Measurements from ENCODE around the gene ARSK.
A peak's percentile ranks its signal among the peaks of the same experiment; 100 is the strongest.

ARSK gene

GRCh38 chr5:95554331-95554646, 612 bp upstream of the ARSK start (continued):
- TF ChIP-seq HOXC10 (CRISPR knock-in tag; IDR thresholded peaks at IDR 0.05) (no peak), ZNF621 (tag by site-specific recombination; IDR thresholded peaks at IDR 0.05) (no peak), ZSCAN30 (tag by site-specific recombination; IDR thresholded peaks at IDR 0.05) (no peak), ZNF132 (tag by site-specific recombination; IDR thresholded peaks at IDR 0.05; ENCODE audit: borderline replicate concordance) (no peak), ZNF701 (tag by site-specific recombination; IDR thresholded peaks at IDR 0.05) (no peak), RBAK (tag by site-specific recombination; IDR thresholded peaks at IDR 0.05) (no peak), GLIS1 (tag by site-specific recombination; IDR thresholded peaks at IDR 0.05) (peak; percentile 94; the same call in 1 of the 2 replicates), GLI4 (tag by site-specific recombination; IDR thresholded peaks at IDR 0.05) (no peak), ZNF623 (tag by site-specific recombination; IDR thresholded peaks at IDR 0.05) (no peak), ZIC2 (tag by site-specific recombination; IDR thresholded peaks at IDR 0.05) (peak; percentile 44; the same call in 1 of the 2 replicates), REST (tag by site-specific recombination; IDR thresholded peaks at IDR 0.05) (no peak), ZFP37 (tag by site-specific recombination; IDR thresholded peaks at IDR 0.05) (0 out of 2 replicates have a peak, but pooled peaks have one; percentile 14)

- no peak for TF ChIP-seq ZNF571 (tag by site-specific recombination; IDR thresholded peaks at IDR 0.05)
- no peak for TF ChIP-seq KLF7 (tag by site-specific recombination; IDR thresholded peaks at IDR 0.05; ENCODE audit: borderline replicate concordance)
- TF ChIP-seq ZNF660 (tag by site-specific recombination; IDR thresholded peaks at IDR 0.05): 0 out of 2 replicates have a peak, but pooled peaks have one; percentile 1
- no peak for TF ChIP-seq ZNF404 (tag by site-specific recombination; IDR thresholded peaks at IDR 0.05)
- TF ChIP-seq ZNF704 (tag by site-specific recombination; IDR thresholded peaks at IDR 0.05): no peak
- no peak for TF ChIP-seq ZNF747 (tag by site-specific recombination; IDR thresholded peaks at IDR 0.05)
- 0 out of 2 replicates have a peak, but pooled peaks have one; percentile 9 for TF ChIP-seq ZFP37 (tag by site-specific recombination; IDR thresholded peaks at IDR 0.05)
- no peak for TF ChIP-seq ZBTB21 (tag by site-specific recombination; IDR thresholded peaks at IDR 0.05)
- TF ChIP-seq ZBTB20 (tag by site-specific recombination; IDR thresholded peaks at IDR 0.05): peak; percentile 17; the same call in 1 of the 2 replicates
- TF ChIP-seq ZNF398 (tag by site-specific recombination; IDR thresholded peaks at IDR 0.05): 0 out of 2 replicates have a peak, but pooled peaks have one; percentile 34
- TF ChIP-seq ZNF645 (tag by site-specific recombination; IDR thresholded peaks at IDR 0.05): no peak
- no peak for TF ChIP-seq GLIS2 (tag by site-specific recombination; IDR thresholded peaks at IDR 0.05)
- no peak for TF ChIP-seq ZXDB (tag by site-specific recombination; IDR thresholded peaks at IDR 0.05)
- peak overlapping the region; percentile 87 for H3K27ac ChIP-seq (ENCODE audit: extremely low read depth, low read depth, low read length)
- H3K36me3 ChIP-seq (ENCODE audit: control insufficient read depth in 2 of 2, insufficient read depth in 1 of 2, low read length in 2 of 2): peaks cover under 1 to 13% of the 10 kb centered on the region in 2 experiments; a peak in 2 of 3 replicates
- POLR2A ChIA-PET: interaction anchor here (0.6 to 1.2 kb wide), 4 partner anchors 9 to 376 kb away, joined by 4 to 8 read pairs (median 6); partner anchors contain the start of gene RFESD
- peak overlapping the region; percentile 89 for H3K4me3 ChIP-seq (ENCODE audit: low read depth, low read length)
- no peaks in the 10 kb centered on the region for H3K9me3 ChIP-seq (ENCODE audit: control insufficient read depth, insufficient read depth, low read depth, low read length)
- CTCF ChIA-PET: interaction anchor here (1.0 kb wide), 1 partner anchor 9 kb away, joined by 3 read pairs; no protein-coding TSS in a partner anchor
- H3K4me1 ChIP-seq (ENCODE audit: control insufficient read depth, insufficient read depth, low read length): peaks cover 2% of the 10 kb centered on the region; the same call in 1 of the 2 replicates
Observed at GRCh38 chr5:95555553-95555952, 652 bp downstream of the ARSK start.

All from HEK293 (cell line).